GM21360 (cell line): ENCODE data around the gene GABRR1.
A peak's percentile ranks its signal among the peaks of the same experiment; 100 is the strongest.
"Not testable (repeated sequence)": the region's sequence is repeated elsewhere in the genome, so short reads cannot be mapped to it uniquely, and the experiment has no call there.

Experiments used
- ATAC-seq: cut with Tn5 transposase; IDR thresholded peaks from one replicate; pipeline ENCODE4 v1.9.1; 2021; ENCODE audit warnings: mild to moderate bottlenecking, moderate library complexity; ENCODE audit not compliant: unreplicated experiment

GABRR1 gene

DNA sequence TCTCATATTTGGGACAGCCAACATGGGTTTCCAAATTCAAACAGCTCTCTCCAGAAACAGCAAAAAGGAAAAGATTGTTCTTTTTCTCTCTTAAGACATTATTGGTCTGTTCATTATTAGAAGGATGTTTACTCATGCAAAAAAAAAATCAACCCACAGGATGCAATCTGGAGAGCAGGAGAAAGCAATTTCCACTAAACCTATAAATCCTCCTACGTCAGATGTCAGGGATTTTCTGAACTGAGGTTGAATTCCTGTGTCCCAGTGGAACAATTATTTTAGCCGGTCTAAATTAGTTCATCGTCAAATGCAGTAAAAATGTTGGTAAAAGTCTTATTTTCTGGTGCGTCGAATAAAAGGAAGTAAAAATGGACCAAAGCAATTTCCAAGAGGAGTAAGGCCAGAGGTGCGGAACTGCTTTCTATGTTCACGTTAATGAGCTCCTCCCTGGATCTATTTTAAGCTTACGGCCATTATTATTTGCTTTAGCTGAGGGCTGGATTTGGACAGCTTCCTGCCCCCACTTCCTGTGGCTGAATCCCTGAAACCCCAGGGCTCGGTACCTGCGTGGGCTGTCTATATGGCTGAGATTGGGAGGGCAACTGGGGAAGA is at the start of gene GABRR1:
GABRR1 (minus strand) TSS at position 60 of the 612 bp plus-strand sequence; CDS start at position 24, 36 bp downstream.
- no peak for ATAC-seq

GRCh38 chr6:89264296-89264695 is 47.1 kb upstream of the GABRR1 start:
- ATAC-seq = no peak

DNA sequence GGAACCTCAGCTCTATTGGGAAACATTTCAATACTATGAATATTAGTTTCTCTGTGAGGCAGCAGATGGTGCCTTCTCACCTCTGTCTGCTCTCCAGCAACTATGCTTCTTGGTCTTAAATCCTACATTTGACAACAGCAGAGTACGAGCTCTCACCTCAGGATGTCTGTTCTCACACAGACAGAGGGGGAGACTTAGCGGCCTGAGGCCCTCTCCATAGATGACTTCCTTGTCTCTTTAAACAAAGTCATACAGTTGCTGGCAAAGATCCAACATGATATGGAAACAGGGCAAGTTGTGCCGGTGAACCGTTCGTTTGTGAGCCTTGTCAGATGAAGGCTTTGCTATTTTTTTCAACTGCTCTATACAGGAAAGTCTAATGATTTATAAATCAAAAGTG is 43.7 kb upstream of the GABRR1 start:
- no peak for ATAC-seq

- ATAC-seq = peak; percentile 58
These were observed 43.2 kb upstream of the GABRR1 start for GRCh38 chr6:89260310-89260709.

- peak; percentile 49 for ATAC-seq
These were observed 41.8 kb upstream of the GABRR1 start for GRCh38 chr6:89258912-89259311.

DNA sequence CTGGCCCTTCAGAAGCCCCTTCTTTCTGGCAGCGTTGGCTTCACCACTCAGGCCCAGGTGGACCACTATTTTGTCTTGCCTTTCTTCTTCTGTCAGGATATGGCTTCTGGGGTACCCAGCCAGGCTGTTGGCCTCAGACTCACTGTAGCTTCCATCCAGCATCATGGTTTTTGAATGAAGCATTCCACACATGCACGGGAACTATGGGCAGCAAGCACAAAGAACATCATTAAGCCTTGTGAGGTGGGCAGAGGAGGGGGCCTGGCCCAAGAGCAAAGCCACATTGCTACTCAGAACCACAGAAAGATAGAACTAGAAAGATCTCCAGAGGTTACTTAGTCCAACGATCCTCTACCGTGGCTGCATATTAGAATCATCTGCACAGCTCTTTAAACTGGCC is 40.6 kb upstream of the GABRR1 start:
- no peak for ATAC-seq

GRCh38 chr6:89257346-89257745 is 40.2 kb upstream of the GABRR1 start:
- no peak for ATAC-seq

- no peak for ATAC-seq
These were observed 38.3 kb upstream of the GABRR1 start for GRCh38 chr6:89255417-89255816.

GRCh38 chr6:89254569-89254968 is 37.4 kb upstream of the GABRR1 start:
- no peak for ATAC-seq

DNA sequence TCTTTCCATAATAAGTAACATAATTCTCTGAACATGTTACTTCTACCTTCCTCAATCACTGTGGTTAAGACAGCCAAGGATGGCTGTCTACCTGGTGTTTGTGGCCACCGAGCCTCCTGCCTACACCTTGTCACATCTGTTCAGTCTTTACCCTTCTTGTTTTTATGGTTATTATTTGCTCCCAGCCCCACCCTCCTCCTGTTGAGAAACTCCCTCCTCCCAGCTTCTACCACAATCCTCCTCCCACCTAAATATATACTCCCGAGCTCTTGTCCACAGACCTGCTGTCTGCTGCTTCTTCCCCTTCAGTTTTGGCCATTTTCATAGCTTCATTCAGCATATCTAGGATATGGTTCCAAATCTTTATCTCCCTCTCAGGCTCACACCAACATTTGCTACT is 35.7 kb upstream of the GABRR1 start:
- ATAC-seq = no peak

- ATAC-seq = no peak
These were observed 34.8 kb upstream of the GABRR1 start for GRCh38 chr6:89251976-89252375.

- no peak for ATAC-seq
These were observed 34.0 kb upstream of the GABRR1 start for GRCh38 chr6:89251170-89251569.

- ATAC-seq = no peak
These were observed 33.1 kb upstream of the GABRR1 start for GRCh38 chr6:89250239-89250638.

DNA sequence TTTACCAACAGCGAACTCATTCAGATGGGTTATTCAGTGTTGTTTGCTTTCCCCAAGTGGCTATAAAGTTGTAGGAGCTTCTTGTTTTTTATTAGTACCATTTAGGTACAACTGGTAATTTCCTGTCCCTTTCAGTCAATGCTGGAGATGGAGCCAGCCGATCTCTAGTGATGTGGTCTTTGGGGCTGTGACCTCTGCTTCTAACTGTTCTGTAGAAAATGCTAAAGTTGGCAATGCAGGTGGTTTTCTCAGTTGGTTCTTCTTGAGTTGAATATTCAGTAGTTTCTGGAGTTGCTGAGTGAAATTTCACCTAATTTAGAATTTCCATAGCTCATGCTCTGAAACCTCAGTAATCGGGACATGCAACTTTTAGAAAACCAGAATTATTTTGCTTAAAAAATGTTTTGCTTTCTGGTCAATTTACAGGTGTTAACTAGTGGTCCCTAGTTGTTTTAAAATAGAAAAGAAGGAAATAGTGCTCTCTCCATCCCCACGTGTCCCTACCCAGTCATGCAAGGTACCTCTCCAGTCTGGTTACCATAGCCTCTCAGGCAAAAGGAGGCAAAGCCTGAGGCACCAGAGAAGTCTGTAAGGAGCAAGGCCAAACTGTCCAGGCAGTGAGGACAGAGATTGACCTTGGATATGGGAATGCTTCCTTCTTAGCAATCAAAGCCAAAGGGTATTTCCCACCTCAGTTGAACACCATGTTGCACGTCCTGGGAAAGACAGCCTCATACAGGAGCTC is 27.3 kb upstream of the GABRR1 start:
- ATAC-seq = no peak

DNA sequence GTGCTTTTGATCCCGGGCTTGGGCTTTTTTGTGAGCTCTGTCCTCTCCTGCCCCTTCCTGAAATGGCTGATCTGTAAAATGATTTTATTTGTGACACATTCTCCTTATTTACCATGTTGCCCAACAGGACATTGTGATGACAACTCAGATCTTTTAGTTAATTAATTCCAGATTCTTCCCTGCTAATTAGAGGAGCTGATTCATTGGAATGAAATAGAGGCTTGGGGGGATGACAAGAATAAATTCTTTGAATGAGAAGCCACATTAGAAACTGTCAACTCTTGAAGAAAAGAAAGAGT is 26.1 kb upstream of the GABRR1 start:
- ATAC-seq = no peak

- no peak for ATAC-seq
These were observed 25.6 kb upstream of the GABRR1 start for GRCh38 chr6:89242574-89243330.

- no peak for ATAC-seq
These were observed 22.2 kb upstream of the GABRR1 start for GRCh38 chr6:89239338-89239737.

DNA sequence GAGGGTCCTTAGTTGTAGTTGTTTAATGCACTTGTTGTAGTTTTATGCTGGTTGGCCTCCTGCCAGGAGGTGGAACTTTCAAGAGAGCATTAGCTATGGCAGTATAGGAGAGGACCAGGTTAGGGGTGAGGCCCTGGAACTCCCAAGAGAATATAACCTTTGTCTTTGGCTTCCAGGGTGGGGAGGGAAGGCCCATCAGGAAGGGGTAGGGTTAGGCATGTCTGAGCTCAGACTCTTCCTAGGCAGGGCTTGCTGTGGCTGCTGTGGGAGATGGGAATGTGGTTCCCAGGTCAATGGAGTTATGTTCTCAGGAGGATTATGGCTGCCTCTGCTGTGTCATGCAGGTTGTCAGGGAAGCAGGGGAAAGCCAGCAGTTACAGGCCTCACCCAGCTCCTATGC is 20.0 kb upstream of the GABRR1 start:
- no peak for ATAC-seq

DNA sequence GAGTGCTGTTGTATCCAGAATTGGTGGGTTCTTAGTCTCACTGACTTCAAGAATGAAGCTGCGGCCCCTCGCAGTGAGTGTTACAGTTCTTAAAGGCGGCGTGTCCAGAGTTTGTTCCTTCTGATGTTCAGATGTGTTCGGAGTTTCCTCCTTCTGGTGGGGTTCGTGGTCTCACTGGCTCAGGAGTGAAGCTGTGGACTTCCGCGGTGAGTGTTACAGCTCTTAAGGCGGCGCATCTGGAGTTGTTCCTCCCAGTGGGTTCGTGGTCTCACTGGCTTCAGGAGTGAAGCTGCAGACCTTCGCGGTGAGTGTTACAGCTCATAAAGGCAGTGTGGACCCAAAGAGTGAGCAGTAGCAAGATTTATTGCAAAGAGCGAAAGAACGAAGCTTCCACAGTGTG is 16.4 kb upstream of the GABRR1 start:
- ATAC-seq = not testable (repeated sequence)

DNA sequence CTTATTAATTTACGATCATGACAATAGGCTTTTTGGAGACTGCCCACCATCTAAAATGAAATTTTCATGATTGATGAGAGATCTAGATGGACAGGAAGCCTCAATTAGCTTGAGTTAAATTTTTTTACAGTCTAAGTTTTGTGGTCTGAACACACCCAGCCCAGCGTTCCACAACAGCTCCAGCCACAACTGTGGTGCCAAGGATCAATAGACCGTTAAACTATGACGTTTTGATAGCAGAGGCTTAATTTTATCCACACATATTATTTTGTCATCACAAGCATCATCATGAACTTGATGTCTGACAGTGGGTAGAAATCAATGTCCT is 5.5 kb upstream of the GABRR1 start:
- ATAC-seq = no peak

GRCh38 chr6:89221971-89222711 is 5.0 kb upstream of the GABRR1 start:
- no peak for ATAC-seq

DNA sequence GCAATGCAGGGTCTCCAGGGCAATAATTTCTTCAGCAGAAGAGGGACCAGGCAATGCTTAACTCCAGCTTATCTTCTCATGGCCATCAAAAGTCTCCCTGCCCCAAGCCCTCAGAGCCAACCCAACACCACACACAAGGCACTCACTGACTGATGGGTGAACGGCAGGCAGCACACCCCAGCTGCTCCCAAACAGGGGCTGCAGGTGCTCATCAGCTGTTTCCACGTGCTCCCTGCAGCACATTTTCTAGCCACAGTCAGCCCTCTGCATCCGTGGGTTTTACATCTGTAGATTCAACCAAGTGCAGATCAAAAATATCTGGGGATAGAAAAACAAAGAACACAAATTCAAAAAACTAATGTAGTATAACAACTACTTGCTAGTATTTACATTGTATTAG is 4.0 kb upstream of the GABRR1 start:
- no peak for ATAC-seq
